ENCODE data around the gene MGAT5.

MGAT5 gene

GRCh38 chr2:134253804-134254203, at the start of gene MGAT5:
Gene MGAT5 (plus strand): TSS chr2:134254072. CDS start chr2:134254404, 332 bp downstream.
- Histone ChIP-seq H3K27ac (ENCODE audit: low read length) (no peak within 1 kb of the TSS), H3K9ac (ENCODE audit: low read length) (no peak within 1 kb of the TSS)

GRCh38 chr2:134205087-134205486, 48.8 kb upstream of the MGAT5 start:
- H3K4me1 ChIP-seq (ENCODE audit: control insufficient read depth, low read depth, low read length), result peaks cover 45% of the 10 kb centered on the region
- H3K27me3 ChIP-seq (ENCODE audit: control insufficient read depth, insufficient read depth, low read length), result no peaks in the 10 kb centered on the region
- no peaks in the 10 kb centered on the region for H3K9me3 ChIP-seq (ENCODE audit: control insufficient read depth, low read depth, low read length)
- H3K4me3 ChIP-seq (ENCODE audit: low read length), result no peak overlapping the region
- H3K9ac ChIP-seq (ENCODE audit: low read length), result no peak overlapping the region
- H3K27ac ChIP-seq (ENCODE audit: low read length), result no peak overlapping the region
- no peaks in the 10 kb centered on the region for H3K36me3 ChIP-seq (ENCODE audit: control insufficient read depth, low read depth, low read length)

More at GRCh38 chr2:134253804-134254203, at the start of gene MGAT5:
- H3K4me1 ChIP-seq (ENCODE audit: control insufficient read depth, low read depth, low read length), result peaks cover 3% of the 10 kb centered on the region
- H3K36me3 ChIP-seq (ENCODE audit: control insufficient read depth, low read depth, low read length), result peaks cover 3% of the 10 kb centered on the region
- no peaks in the 10 kb centered on the region for H3K27me3 ChIP-seq (ENCODE audit: control insufficient read depth, insufficient read depth, low read length)
- H3K4me3 ChIP-seq (ENCODE audit: low read length), result no peak within 1 kb of the TSS
- H3K9me3 ChIP-seq (ENCODE audit: control insufficient read depth, low read depth, low read length), result no peaks in the 10 kb centered on the region

GRCh38 chr2:134206031-134206430, 47.8 kb upstream of the MGAT5 start:
- no peaks in the 10 kb centered on the region for H3K36me3 ChIP-seq (ENCODE audit: control insufficient read depth, low read depth, low read length)
- H3K27ac ChIP-seq (ENCODE audit: low read length), result no peak overlapping the region
- H3K9ac ChIP-seq (ENCODE audit: low read length), result no peak overlapping the region
- no peak overlapping the region for H3K4me3 ChIP-seq (ENCODE audit: low read length)
- H3K27me3 ChIP-seq (ENCODE audit: control insufficient read depth, insufficient read depth, low read length), result no peaks in the 10 kb centered on the region
- H3K4me1 ChIP-seq (ENCODE audit: control insufficient read depth, low read depth, low read length), result peaks cover 43% of the 10 kb centered on the region
- H3K9me3 ChIP-seq (ENCODE audit: control insufficient read depth, low read depth, low read length), result no peaks in the 10 kb centered on the region

- peaks cover 40% of the 10 kb centered on the region for H3K4me1 ChIP-seq (ENCODE audit: control insufficient read depth, low read depth, low read length)
- H3K27ac ChIP-seq (ENCODE audit: low read length), result no peak overlapping the region
These were observed 47.3 kb upstream of the MGAT5 start for GRCh38 chr2:134206573-134206972.

GRCh38 chr2:134207589-134208209, 46.2 kb upstream of the MGAT5 start:
- H3K27ac ChIP-seq (ENCODE audit: low read length), result no peak overlapping the region
- no peaks in the 10 kb centered on the region for H3K9me3 ChIP-seq (ENCODE audit: control insufficient read depth, low read depth, low read length)
- H3K9ac ChIP-seq (ENCODE audit: low read length), result no peak overlapping the region
- H3K27me3 ChIP-seq (ENCODE audit: control insufficient read depth, insufficient read depth, low read length), result no peaks in the 10 kb centered on the region
- H3K36me3 ChIP-seq (ENCODE audit: control insufficient read depth, low read depth, low read length), result no peaks in the 10 kb centered on the region
- H3K4me3 ChIP-seq (ENCODE audit: low read length), result no peak overlapping the region
- peaks cover 32% of the 10 kb centered on the region for H3K4me1 ChIP-seq (ENCODE audit: control insufficient read depth, low read depth, low read length)

More at GRCh38 chr2:134206573-134206972, 47.3 kb upstream of the MGAT5 start:
- Histone ChIP-seq H3K4me3 (ENCODE audit: low read length) (no peak overlapping the region), H3K9me3 (ENCODE audit: control insufficient read depth, low read depth, low read length) (no peaks in the 10 kb centered on the region), H3K27me3 (ENCODE audit: control insufficient read depth, insufficient read depth, low read length) (no peaks in the 10 kb centered on the region), H3K9ac (ENCODE audit: low read length) (no peak overlapping the region), H3K36me3 (ENCODE audit: control insufficient read depth, low read depth, low read length) (no peaks in the 10 kb centered on the region)

- Histone ChIP-seq H3K4me1 (ENCODE audit: control insufficient read depth, low read depth, low read length) (peaks cover 22% of the 10 kb centered on the region), H3K27me3 (ENCODE audit: control insufficient read depth, insufficient read depth, low read length) (no peaks in the 10 kb centered on the region), H3K9ac (ENCODE audit: low read length) (no peak overlapping the region), H3K9me3 (ENCODE audit: control insufficient read depth, low read depth, low read length) (no peaks in the 10 kb centered on the region), H3K27ac (ENCODE audit: low read length) (no peak overlapping the region), H3K4me3 (ENCODE audit: low read length) (no peak overlapping the region), H3K36me3 (ENCODE audit: control insufficient read depth, low read depth, low read length) (no peaks in the 10 kb centered on the region)
These were observed 45.0 kb upstream of the MGAT5 start for GRCh38 chr2:134208825-134209224.

GRCh38 chr2:134212746-134213145, 41.1 kb upstream of the MGAT5 start:
- H3K9me3 ChIP-seq (ENCODE audit: control insufficient read depth, low read depth, low read length), result no peaks in the 10 kb centered on the region
- H3K27me3 ChIP-seq (ENCODE audit: control insufficient read depth, insufficient read depth, low read length), result no peaks in the 10 kb centered on the region
- peaks cover 1% of the 10 kb centered on the region for H3K4me1 ChIP-seq (ENCODE audit: control insufficient read depth, low read depth, low read length)
- H3K9ac ChIP-seq (ENCODE audit: low read length), result no peak overlapping the region
- H3K36me3 ChIP-seq (ENCODE audit: control insufficient read depth, low read depth, low read length), result no peaks in the 10 kb centered on the region
- no peak overlapping the region for H3K27ac ChIP-seq (ENCODE audit: low read length)
- no peak overlapping the region for H3K4me3 ChIP-seq (ENCODE audit: low read length)

- Histone ChIP-seq H3K4me1 (ENCODE audit: control insufficient read depth, low read depth, low read length) (peaks cover 24% of the 10 kb centered on the region), H3K27me3 (ENCODE audit: control insufficient read depth, insufficient read depth, low read length) (no peaks in the 10 kb centered on the region), H3K27ac (ENCODE audit: low read length) (no peak overlapping the region), H3K36me3 (ENCODE audit: control insufficient read depth, low read depth, low read length) (no peaks in the 10 kb centered on the region), H3K4me3 (ENCODE audit: low read length) (no peak overlapping the region), H3K9ac (ENCODE audit: low read length) (no peak overlapping the region), H3K9me3 (ENCODE audit: control insufficient read depth, low read depth, low read length) (no peaks in the 10 kb centered on the region)
These were observed 37.6 kb upstream of the MGAT5 start for GRCh38 chr2:134216152-134216829.

- Histone ChIP-seq H3K36me3 (ENCODE audit: control insufficient read depth, low read depth, low read length) (no peaks in the 10 kb centered on the region), H3K4me1 (ENCODE audit: control insufficient read depth, low read depth, low read length) (peaks cover 24% of the 10 kb centered on the region), H3K9me3 (ENCODE audit: control insufficient read depth, low read depth, low read length) (no peaks in the 10 kb centered on the region), H3K27ac (ENCODE audit: low read length) (no peak overlapping the region), H3K4me3 (ENCODE audit: low read length) (no peak overlapping the region), H3K27me3 (ENCODE audit: control insufficient read depth, insufficient read depth, low read length) (no peaks in the 10 kb centered on the region), H3K9ac (ENCODE audit: low read length) (no peak overlapping the region)
These were observed 36.5 kb upstream of the MGAT5 start for GRCh38 chr2:134217351-134217750.

- peaks cover 24% of the 10 kb centered on the region for H3K4me1 ChIP-seq (ENCODE audit: control insufficient read depth, low read depth, low read length)
- no peak overlapping the region for H3K9ac ChIP-seq (ENCODE audit: low read length)
- H3K27me3 ChIP-seq (ENCODE audit: control insufficient read depth, insufficient read depth, low read length), result no peaks in the 10 kb centered on the region
- no peak overlapping the region for H3K27ac ChIP-seq (ENCODE audit: low read length)
- H3K36me3 ChIP-seq (ENCODE audit: control insufficient read depth, low read depth, low read length), result no peaks in the 10 kb centered on the region
- no peak overlapping the region for H3K4me3 ChIP-seq (ENCODE audit: low read length)
- H3K9me3 ChIP-seq (ENCODE audit: control insufficient read depth, low read depth, low read length), result no peaks in the 10 kb centered on the region
These were observed 35.9 kb upstream of the MGAT5 start for GRCh38 chr2:134217924-134218323.

- Histone ChIP-seq H3K27me3 (ENCODE audit: control insufficient read depth, insufficient read depth, low read length) (no peaks in the 10 kb centered on the region), H3K27ac (ENCODE audit: low read length) (no peak overlapping the region), H3K4me3 (ENCODE audit: low read length) (no peak overlapping the region), H3K36me3 (ENCODE audit: control insufficient read depth, low read depth, low read length) (no peaks in the 10 kb centered on the region), H3K4me1 (ENCODE audit: control insufficient read depth, low read depth, low read length) (peaks cover 24% of the 10 kb centered on the region), H3K9ac (ENCODE audit: low read length) (no peak overlapping the region), H3K9me3 (ENCODE audit: control insufficient read depth, low read depth, low read length) (no peaks in the 10 kb centered on the region)
These were observed 35.5 kb upstream of the MGAT5 start for GRCh38 chr2:134218414-134218813.
